ENCODE measurements around the gene KIF19.
A peak's percentile ranks its signal among the peaks of the same experiment; 100 is the strongest.

KIF19 gene

GRCh38 chr17:74287031-74287602 is 38.9 kb upstream of the KIF19 start:
- Histone ChIP-seq H3K27me3 (no peaks in the 10 kb centered on the region), H4K20me1 (no peaks in the 10 kb centered on the region), H3K4me1 (peaks cover 73% of the 10 kb centered on the region), H3K4me3 (no peak overlapping the region), H3K9ac (no peak overlapping the region), H3K9me3 (no peaks in the 10 kb centered on the region), H3K36me3 (no peaks in the 10 kb centered on the region), H3K4me2 (no peak overlapping the region), H3K27ac (no peak overlapping the region)
- TF ChIP-seq Cebpa-rat (IDR thresholded peaks at IDR 0.05) = no peak

GRCh38 chr17:74288785-74289184 is 37.2 kb upstream of the KIF19 start:
- Histone ChIP-seq H3K4me3 (no peak overlapping the region), H3K4me2 (0 out of 2 replicates have a peak overlapping the region, but pooled peaks have one; percentile 61)

GRCh38 chr17:74289688-74290087 is 36.3 kb upstream of the KIF19 start:
- no peaks in the 10 kb centered on the region for H3K36me3 ChIP-seq
- no peaks in the 10 kb centered on the region for H3K9me3 ChIP-seq
- no peaks in the 10 kb centered on the region for H4K20me1 ChIP-seq
- no peak overlapping the region for H3K4me3 ChIP-seq
- H3K9ac ChIP-seq = 0 out of 2 replicates have a peak overlapping the region, but pooled peaks have one; percentile 48
- peak overlapping the region; percentile 61 for H3K4me2 ChIP-seq
- H3K27me3 ChIP-seq = no peaks in the 10 kb centered on the region
- H3K4me1 ChIP-seq = peaks cover 48% of the 10 kb centered on the region
- no peak for TF ChIP-seq Cebpa-rat (IDR thresholded peaks at IDR 0.05)
- no peak overlapping the region for H3K27ac ChIP-seq

More at GRCh38 chr17:74288785-74289184, 37.2 kb upstream of the KIF19 start:
- Histone ChIP-seq H3K36me3 (no peaks in the 10 kb centered on the region), H3K9ac (no peak overlapping the region), H3K9me3 (no peaks in the 10 kb centered on the region), H3K27ac (no peak overlapping the region), H3K4me1 (peaks cover 57% of the 10 kb centered on the region), H4K20me1 (no peaks in the 10 kb centered on the region), H3K27me3 (no peaks in the 10 kb centered on the region)
- no peak for TF ChIP-seq Cebpa-rat (IDR thresholded peaks at IDR 0.05)

- no peak for TF ChIP-seq Cebpa-rat (IDR thresholded peaks at IDR 0.05)
- H3K27ac ChIP-seq = no peak overlapping the region
- peaks cover 41% of the 10 kb centered on the region for H3K4me1 ChIP-seq
- H4K20me1 ChIP-seq = no peaks in the 10 kb centered on the region
- peak overlapping the region; percentile 61 for H3K4me2 ChIP-seq
- H3K9ac ChIP-seq = no peak overlapping the region
- no peak overlapping the region for H3K4me3 ChIP-seq
- no peaks in the 10 kb centered on the region for H3K36me3 ChIP-seq
- H3K9me3 ChIP-seq = no peaks in the 10 kb centered on the region
- H3K27me3 ChIP-seq = no peaks in the 10 kb centered on the region
These were observed 35.7 kb upstream of the KIF19 start for GRCh38 chr17:74290340-74290739.

GRCh38 chr17:74292495-74292894 is 33.5 kb upstream of the KIF19 start:
- no peaks in the 10 kb centered on the region for H3K27me3 ChIP-seq
- no peaks in the 10 kb centered on the region for H3K36me3 ChIP-seq
- no peak for TF ChIP-seq Cebpa-rat (IDR thresholded peaks at IDR 0.05)
- H4K20me1 ChIP-seq = no peaks in the 10 kb centered on the region
- no peak overlapping the region for H3K4me2 ChIP-seq
- H3K9me3 ChIP-seq = no peaks in the 10 kb centered on the region
- H3K4me3 ChIP-seq = no peak overlapping the region
- peaks cover 36% of the 10 kb centered on the region for H3K4me1 ChIP-seq
- no peak overlapping the region for H3K27ac ChIP-seq
- H3K9ac ChIP-seq = no peak overlapping the region

GRCh38 chr17:74295625-74296547 is 30.1 kb upstream of the KIF19 start:
- Histone ChIP-seq H3K9me3 (no peaks in the 10 kb centered on the region), H4K20me1 (no peaks in the 10 kb centered on the region), H3K4me1 (peaks cover 39% of the 10 kb centered on the region), H3K27me3 (no peaks in the 10 kb centered on the region), H3K36me3 (no peaks in the 10 kb centered on the region), H3K4me3 (no peak overlapping the region), H3K4me2 (peak overlapping the region; percentile 32; the same call in 1 of the 2 replicates), H3K27ac (no peak overlapping the region), H3K9ac (no peak overlapping the region)
- no peak for TF ChIP-seq Cebpa-rat (IDR thresholded peaks at IDR 0.05)

GRCh38 chr17:74296548-74296936 is 29.5 kb upstream of the KIF19 start:
- H3K4me3 ChIP-seq = no peak overlapping the region
- TF ChIP-seq Cebpa-rat (IDR thresholded peaks at IDR 0.05) = no peak
- H3K9me3 ChIP-seq = no peaks in the 10 kb centered on the region
- H4K20me1 ChIP-seq = no peaks in the 10 kb centered on the region
- no peak overlapping the region for H3K27ac ChIP-seq
- H3K36me3 ChIP-seq = no peaks in the 10 kb centered on the region
- H3K27me3 ChIP-seq = no peaks in the 10 kb centered on the region
- peaks cover 45% of the 10 kb centered on the region for H3K4me1 ChIP-seq
- peak overlapping the region; percentile 32; the same call in 1 of the 2 replicates for H3K4me2 ChIP-seq
- no peak overlapping the region for H3K9ac ChIP-seq

- Histone ChIP-seq H3K4me2 (no peak overlapping the region), H3K9ac (no peak overlapping the region), H3K36me3 (no peaks in the 10 kb centered on the region), H3K27me3 (no peaks in the 10 kb centered on the region), H3K4me1 (peaks cover 57% of the 10 kb centered on the region), H3K9me3 (no peaks in the 10 kb centered on the region), H3K27ac (no peak overlapping the region), H3K4me3 (no peak overlapping the region), H4K20me1 (no peaks in the 10 kb centered on the region)
- no peak for TF ChIP-seq Cebpa-rat (IDR thresholded peaks at IDR 0.05)
These were observed 28.1 kb upstream of the KIF19 start for GRCh38 chr17:74297941-74298340.

- H3K9ac ChIP-seq = no peak overlapping the region
- H3K36me3 ChIP-seq = no peaks in the 10 kb centered on the region
- peak overlapping the region; percentile 76 for H3K4me2 ChIP-seq
- no peak for TF ChIP-seq Cebpa-rat (IDR thresholded peaks at IDR 0.05)
- H3K27me3 ChIP-seq = no peaks in the 10 kb centered on the region
- peaks cover 65% of the 10 kb centered on the region for H3K4me1 ChIP-seq
- no peak overlapping the region for H3K4me3 ChIP-seq
- H4K20me1 ChIP-seq = no peaks in the 10 kb centered on the region
- H3K9me3 ChIP-seq = no peaks in the 10 kb centered on the region
- no peak overlapping the region for H3K27ac ChIP-seq
These were observed 27.2 kb upstream of the KIF19 start for GRCh38 chr17:74298778-74299177.
